MM.1S (cell line): ENCODE data around the gene C11orf91.

Experiments
- DNase-seq: peaks from one replicate; pipeline ENCODE4 v3.0.0-alpha.2; 2015
- H2AFZ ChIP-seq: fragments of 300-600 bp; sonication (generic); 2 replicates; pipeline ENCODE4 v1.6.0; 2016; ENCODE audit warnings: antibody characterized with exemption, low read length
- H3F3A ChIP-seq: fragments of 300-600 bp; sonication (generic); 2 replicates; pipeline ENCODE4 v1.6.1; 2016; ENCODE audit warnings: mild to moderate bottlenecking, antibody characterized with exemption, low read length, moderate library complexity, mixed read lengths; ENCODE audit not compliant: insufficient read depth
- H3K27ac ChIP-seq: fragments of 300-600 bp; sonication (generic); 2 replicates; pipeline ENCODE4 v1.5.1; 2016; ENCODE audit warnings: mild to moderate bottlenecking, low read length
- H3K27me3 ChIP-seq: fragments of 300-600 bp; sonication (generic); replicated peaks from 2 replicates; pipeline ENCODE4 v1.6.0; 2016; ENCODE audit warnings: low read length; ENCODE audit not compliant: insufficient read depth
- H3K36me3 ChIP-seq: fragments of 300-600 bp; sonication (generic); replicated peaks from 2 replicates; pipeline ENCODE4 v1.6.1; 2016; ENCODE audit warnings: mild to moderate bottlenecking, low read length, mixed read lengths; ENCODE audit not compliant: insufficient read depth
- H3K4me1 ChIP-seq: fragments of 300-600 bp; sonication (generic); 2 replicates; pipeline ENCODE4 v1.6.1; 2016; ENCODE audit warnings: low read length, mixed read lengths
- H3K4me2 ChIP-seq: fragments of 300-600 bp; sonication (generic); 2 replicates; pipeline ENCODE4 v1.6.0; 2016; ENCODE audit warnings: low read depth, low read length
- H3K4me3 ChIP-seq: fragments of 300-600 bp; sonication (generic); 2 replicates; pipeline ENCODE4 v1.5.1; 2016; ENCODE audit warnings: low read length, mixed read lengths
- H3K79me2 ChIP-seq: fragments of 300-600 bp; sonication (generic); 2 replicates; pipeline ENCODE4 v1.6.1; 2016; ENCODE audit warnings: mixed run types, low read length, mixed read lengths
- H3K9ac ChIP-seq: fragments of 300-600 bp; sonication (generic); 2 replicates; pipeline ENCODE4 v1.6.1; 2016; ENCODE audit warnings: low read length, mixed read lengths
- H3K9me2 ChIP-seq: fragments of 300-600 bp; sonication (generic); replicated peaks from 2 replicates; pipeline ENCODE4 v1.6.1; 2016; ENCODE audit warnings: mild to moderate bottlenecking, low read length, mixed read lengths; ENCODE audit not compliant: insufficient read depth
- H3K9me3 ChIP-seq: fragments of 300-600 bp; sonication (generic); replicated peaks from 2 replicates; pipeline ENCODE4 v1.6.1; 2016; ENCODE audit warnings: mild to moderate bottlenecking, low read length, mixed read lengths; ENCODE audit not compliant: insufficient read depth
- H4K20me1 ChIP-seq: fragments of 300-600 bp; sonication (generic); 2 replicates; pipeline ENCODE4 v1.6.1; 2016; ENCODE audit warnings: mild to moderate bottlenecking, low read length, moderate library complexity, mixed read lengths; ENCODE audit not compliant: insufficient read depth
- EZH2 ChIP-seq: fragments of 300-600 bp; sonication (generic); optimal IDR thresholded peaks from 2 replicates; pipeline ENCODE3; 2017; ENCODE audit warnings: low read depth, mild to moderate bottlenecking, antibody characterized with exemption, low read length, mixed read lengths
- EZH2phosphoT487 ChIP-seq: fragments of 300-600 bp; sonication (generic); IDR thresholded peaks from 2 replicates; pipeline ENCODE4 v1.6.1; 2018; ENCODE audit warnings: antibody characterized with exemption, low read length
- TF ChIP-seq, protein P1 (sequence below): fragments of 300-600 bp; sonication (generic); IDR thresholded peaks from 2 replicates; pipeline ENCODE4 v1.5.1; 2016; ENCODE audit warnings: antibody characterized with exemption, low read length, mixed read lengths

C11orf91 gene

GRCh38 chr11:33725496-33725895 is 24.9 kb upstream of the C11orf91 start:
- Histone ChIP-seq H4K20me1 (peaks cover 47% of the 10 kb centered on the region), H3K36me3 (peaks cover 11% of the 10 kb centered on the region; the same call in 1 of the 2 replicates), H3K4me1 (peaks cover 3% of the 10 kb centered on the region; the same call in 1 of the 2 replicates), H3K9me3 (no peaks in the 10 kb centered on the region), H3K79me2 (peaks cover 99% of the 10 kb centered on the region), H3F3A (no peaks in the 10 kb centered on the region), H3K27me3 (no peaks in the 10 kb centered on the region), H3K9me2 (no peaks in the 10 kb centered on the region), H3K27ac (no peak overlapping the region), H3K4me2 (no peak overlapping the region), H3K9ac (no peak overlapping the region), H2AFZ (no peak overlapping the region), H3K4me3 (no peak overlapping the region)
- TF ChIP-seq, protein P1, sequence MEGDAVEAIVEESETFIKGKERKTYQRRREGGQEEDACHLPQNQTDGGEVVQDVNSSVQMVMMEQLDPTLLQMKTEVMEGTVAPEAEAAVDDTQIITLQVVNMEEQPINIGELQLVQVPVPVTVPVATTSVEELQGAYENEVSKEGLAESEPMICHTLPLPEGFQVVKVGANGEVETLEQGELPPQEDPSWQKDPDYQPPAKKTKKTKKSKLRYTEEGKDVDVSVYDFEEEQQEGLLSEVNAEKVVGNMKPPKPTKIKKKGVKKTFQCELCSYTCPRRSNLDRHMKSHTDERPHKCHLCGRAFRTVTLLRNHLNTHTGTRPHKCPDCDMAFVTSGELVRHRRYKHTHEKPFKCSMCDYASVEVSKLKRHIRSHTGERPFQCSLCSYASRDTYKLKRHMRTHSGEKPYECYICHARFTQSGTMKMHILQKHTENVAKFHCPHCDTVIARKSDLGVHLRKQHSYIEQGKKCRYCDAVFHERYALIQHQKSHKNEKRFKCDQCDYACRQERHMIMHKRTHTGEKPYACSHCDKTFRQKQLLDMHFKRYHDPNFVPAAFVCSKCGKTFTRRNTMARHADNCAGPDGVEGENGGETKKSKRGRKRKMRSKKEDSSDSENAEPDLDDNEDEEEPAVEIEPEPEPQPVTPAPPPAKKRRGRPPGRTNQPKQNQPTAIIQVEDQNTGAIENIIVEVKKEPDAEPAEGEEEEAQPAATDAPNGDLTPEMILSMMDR, result no peak
- no peak for TF ChIP-seq EZH2phosphoT487
- TF ChIP-seq EZH2, result no peak
- DNase-seq, result no peak

DNA sequence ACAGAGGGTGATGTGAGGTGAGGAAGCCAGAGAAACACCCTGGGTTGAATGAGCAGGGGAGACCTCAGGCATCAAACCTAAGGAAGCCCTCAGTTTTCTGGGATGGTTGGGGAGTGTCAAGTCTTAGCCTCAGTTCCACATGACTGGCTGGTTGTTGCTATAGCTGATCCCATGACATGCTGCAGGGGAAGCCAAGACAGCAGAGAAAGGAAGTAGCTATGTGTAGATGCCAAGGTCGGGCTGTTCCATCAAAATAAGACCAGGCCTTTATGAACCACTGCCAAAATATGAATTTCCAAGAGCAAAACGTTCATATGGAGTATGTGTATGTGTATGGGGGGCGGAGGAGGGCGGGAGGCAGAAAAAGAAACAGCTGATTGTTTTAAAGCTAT is 24.0 kb upstream of the C11orf91 start:
- Histone ChIP-seq H3K9me2 (no peaks in the 10 kb centered on the region), H3K4me2 (no peak overlapping the region), H3F3A (no peaks in the 10 kb centered on the region), H3K4me1 (no peaks in the 10 kb centered on the region), H3K36me3 (peaks cover 16% of the 10 kb centered on the region; the same call in 1 of the 2 replicates), H3K79me2 (peaks cover 99% of the 10 kb centered on the region), H3K27ac (no peak overlapping the region), H3K9ac (no peak overlapping the region), H3K4me3 (no peak overlapping the region), H4K20me1 (peaks cover 50% of the 10 kb centered on the region), H3K9me3 (no peaks in the 10 kb centered on the region), H2AFZ (no peak overlapping the region), H3K27me3 (no peaks in the 10 kb centered on the region)
- TF ChIP-seq EZH2 (no peak), EZH2phosphoT487 (no peak)
- TF ChIP-seq, protein P1, result no peak
- no peak for DNase-seq

- no peak overlapping the region for H3K4me3 ChIP-seq
- H4K20me1 ChIP-seq, result peaks cover 51% of the 10 kb centered on the region
- no peak overlapping the region for H3K9ac ChIP-seq
- no peaks in the 10 kb centered on the region for H3K9me3 ChIP-seq
- no peak overlapping the region for H2AFZ ChIP-seq
- TF ChIP-seq EZH2phosphoT487 (no peak), EZH2 (no peak)
- TF ChIP-seq, protein P1, result no peak
- no peaks in the 10 kb centered on the region for H3K9me2 ChIP-seq
- no peaks in the 10 kb centered on the region for H3K4me1 ChIP-seq
- H3K4me2 ChIP-seq, result no peak overlapping the region
- no peaks in the 10 kb centered on the region for H3F3A ChIP-seq
- no peaks in the 10 kb centered on the region for H3K27me3 ChIP-seq
- peaks cover 17% of the 10 kb centered on the region; the same call in 1 of the 2 replicates for H3K36me3 ChIP-seq
- no peak for DNase-seq
- no peak overlapping the region for H3K27ac ChIP-seq
- peaks cover 99% of the 10 kb centered on the region for H3K79me2 ChIP-seq
Observed at GRCh38 chr11:33723238-33723881, 22.7 kb upstream of the C11orf91 start.
